HG03060 (cell line): ENCODE measurements around the gene STAT5B.

Experiments
- ATAC-seq: cut with Tn5 transposase; IDR thresholded peaks from one replicate; pipeline ENCODE4 v1.9.1; 2021; ENCODE audit warnings: low read depth, moderate number of reproducible peaks; ENCODE audit not compliant: unreplicated experiment

The STAT5B gene

DNA sequence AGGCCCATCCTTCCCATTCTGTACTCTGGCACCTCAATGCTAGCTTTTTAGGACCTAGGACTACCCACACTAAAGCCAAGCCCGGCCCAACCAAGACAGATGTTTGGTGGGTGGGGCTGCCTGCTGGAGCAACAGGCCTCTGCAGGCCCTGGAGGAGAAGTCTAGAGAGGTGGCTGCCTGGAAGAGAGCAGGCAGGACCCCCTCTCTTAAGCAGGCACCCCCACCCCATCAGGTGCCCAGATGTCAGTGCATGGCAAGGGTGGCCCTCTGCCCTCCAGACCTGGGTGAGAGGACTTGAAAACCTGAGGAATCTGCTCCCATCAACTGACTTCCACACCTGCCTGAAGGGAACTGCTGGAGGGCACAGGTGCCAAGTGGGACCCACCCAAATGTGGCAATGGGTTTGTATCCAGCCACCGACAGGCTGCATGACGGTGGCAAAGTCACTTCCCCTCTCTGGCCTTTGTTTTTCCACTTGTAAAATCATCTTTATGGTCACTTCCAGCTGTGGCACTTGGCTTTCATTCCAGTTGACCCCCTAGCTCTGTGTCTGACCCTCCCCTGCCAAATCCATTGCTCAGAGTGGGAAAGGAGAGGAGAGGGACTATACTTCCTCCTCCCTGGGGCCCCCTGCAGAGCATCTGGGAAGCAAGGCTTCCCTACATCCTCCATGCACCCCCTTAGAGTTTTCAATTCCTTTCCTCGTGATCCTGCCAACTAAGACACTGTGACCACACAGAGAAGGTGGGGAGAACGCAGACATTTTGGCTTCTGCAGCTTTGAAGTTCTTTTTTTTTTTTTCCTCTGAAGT lies 10.4 kb upstream of the STAT5B start:
- no peak for ATAC-seq

DNA sequence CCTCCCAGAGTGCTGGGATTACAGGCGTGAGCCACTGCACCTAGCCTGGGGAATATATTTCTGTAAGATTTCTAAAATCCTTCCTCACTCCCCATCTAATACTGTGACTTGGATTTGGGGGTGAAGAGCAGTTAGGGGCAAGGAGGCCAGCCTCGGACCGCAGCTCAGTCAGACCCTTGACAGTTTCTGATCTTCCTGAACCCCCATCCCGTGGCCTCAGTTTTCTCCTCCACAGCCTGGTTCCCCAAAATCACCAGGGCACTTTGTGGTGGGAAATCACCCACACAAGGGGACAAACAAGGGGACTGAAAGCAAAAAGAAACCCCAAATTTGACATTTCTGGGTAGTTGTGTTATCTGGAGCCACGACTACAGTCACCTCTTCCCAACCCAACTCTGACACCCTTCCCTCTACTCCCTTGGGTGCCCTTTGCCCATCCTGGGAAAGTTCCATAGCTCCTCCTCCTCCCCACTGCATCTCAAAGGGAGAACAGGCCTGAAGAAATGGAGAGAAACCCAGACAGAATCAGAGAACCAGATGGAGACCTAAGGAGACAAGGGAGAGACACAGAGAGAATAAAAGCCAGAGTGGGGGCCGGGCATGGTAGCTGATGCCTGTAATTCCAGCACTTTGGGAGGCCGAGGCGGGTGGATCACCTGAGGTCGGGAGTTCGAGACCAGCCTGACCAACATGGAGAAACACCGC lies 9.3 kb upstream of the STAT5B start:
- no peak for ATAC-seq

DNA sequence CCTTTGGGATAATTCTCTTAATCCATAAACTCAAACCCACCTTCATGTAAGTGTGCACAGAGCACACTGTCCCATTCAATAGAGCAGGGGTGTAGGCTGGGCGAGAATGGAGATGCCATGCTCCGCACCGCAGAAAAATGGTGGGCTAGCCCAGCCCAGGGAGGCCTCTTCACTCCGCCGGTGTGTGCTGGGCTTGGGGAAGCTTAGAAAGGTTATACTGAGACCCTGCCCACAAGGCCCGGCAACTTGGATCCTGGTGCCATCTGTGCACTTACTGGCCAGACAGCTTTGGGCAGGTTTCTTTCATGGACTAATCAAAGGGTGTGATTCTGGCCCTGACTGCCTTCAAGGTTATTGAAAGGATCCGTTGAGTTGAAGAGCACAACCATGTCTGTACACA lies 8.4 kb upstream of the STAT5B start:
- no peak for ATAC-seq

DNA sequence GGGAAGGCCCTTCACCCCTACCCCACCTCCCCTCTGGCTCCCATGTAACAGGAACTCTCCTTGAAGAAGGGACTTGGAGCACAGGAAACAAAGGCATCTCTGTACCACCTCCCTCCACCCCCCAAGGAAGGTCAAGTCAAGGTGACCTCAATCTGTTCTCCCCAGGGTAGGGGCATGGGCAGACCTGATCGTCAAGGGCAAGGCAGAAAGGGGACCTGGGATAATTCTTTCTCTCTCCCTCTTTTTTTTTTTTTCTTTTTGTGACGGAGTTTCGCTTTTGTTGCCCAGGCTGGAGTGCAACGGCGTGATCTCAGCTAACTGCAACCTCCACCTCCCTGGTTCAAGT lies 7.8 kb upstream of the STAT5B start:
- ATAC-seq: no peak

DNA sequence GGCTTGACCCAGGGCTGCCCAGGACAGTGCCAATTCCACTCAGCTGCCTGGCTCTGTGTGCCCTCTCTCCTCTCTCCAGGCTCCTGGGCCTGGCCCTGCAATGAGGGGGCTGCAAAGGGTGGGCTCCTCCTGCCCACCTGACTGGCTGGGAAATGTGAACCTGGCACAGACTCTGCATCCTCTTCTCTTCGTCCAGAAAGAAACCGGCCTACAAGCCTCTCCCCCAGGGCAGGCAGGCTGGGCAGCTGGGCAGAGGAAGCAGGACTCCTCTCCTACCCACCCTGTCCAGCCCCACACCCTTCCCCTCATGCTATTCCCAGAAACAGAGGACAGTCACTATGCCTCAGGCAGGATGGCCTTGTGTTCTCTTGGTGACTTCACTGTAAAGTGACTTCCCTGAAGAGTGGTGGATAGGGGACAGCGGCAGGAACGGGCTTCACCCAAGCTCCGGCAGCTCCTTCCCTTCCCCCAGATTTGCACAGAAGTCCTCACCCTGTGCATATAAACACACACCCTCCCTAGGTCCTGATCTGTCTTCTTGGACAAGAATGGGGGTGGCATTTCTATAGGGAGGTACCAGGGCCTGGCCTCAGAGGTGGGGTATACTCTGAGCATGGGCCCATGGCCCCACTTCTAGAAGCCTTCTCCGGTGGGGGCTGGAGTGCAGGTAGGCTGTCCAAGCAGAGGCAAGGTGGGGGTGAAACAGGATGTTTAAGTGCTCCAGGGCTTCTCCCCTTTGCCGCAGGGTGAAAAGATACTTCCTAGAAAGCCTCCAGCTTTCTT lies 7.2 kb upstream of the STAT5B start:
- ATAC-seq: no peak

DNA sequence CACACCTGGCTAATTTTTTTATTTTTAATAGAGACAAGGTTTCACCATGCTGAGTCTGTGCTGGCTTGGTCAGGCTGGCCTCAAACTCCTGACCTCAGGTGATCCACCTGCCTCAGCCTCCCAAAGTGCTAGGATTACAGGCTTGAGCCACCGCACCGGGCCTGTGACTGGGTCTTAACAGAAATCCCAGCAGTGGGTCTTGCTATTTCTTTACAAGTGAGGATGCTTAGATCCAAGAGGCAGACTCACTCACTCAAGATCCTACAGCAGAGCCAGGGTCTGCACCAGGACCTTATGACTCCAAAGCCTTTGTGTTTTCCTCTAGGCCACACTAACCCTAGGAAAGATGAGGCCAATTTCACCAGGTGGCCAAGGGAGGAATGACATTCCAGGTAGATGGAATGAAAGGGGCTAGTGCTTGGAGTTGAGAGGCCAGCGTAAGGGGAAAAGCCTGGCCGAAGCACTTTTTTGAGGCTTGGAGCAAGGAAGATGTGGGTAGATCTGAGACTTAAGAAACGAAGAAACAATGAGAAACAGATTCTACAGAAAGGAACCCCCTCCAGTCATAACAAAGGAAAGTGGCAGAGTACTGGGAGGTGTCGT lies 6.4 kb upstream of the STAT5B start:
- ATAC-seq: no peak

DNA sequence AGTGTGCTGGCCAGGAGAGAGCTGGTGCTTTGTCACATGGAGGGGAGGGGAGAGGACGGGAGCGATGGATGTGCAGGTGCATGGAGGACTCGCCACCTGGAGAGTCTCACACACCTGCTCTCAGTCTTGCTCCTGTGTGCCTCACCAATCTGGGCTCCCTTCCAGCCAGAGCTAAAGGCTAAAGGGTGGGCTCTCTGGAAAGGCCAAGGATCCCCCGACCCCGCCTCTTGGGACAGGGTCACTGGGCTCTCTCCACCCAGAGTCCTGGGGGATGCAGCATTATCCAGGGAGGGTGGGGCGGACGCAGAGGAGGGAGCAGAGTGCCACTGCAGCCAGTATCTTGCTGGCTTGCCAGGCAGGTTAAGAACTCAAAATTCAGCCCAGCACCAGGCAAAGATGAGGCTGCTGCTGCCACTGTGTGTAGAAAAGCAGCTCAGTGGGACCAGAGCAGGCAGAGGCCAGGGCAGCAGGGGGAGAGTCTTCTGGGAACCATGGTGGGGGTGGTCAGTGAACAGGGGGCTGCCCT lies 5.4 kb upstream of the STAT5B start:
- ATAC-seq: no peak

DNA sequence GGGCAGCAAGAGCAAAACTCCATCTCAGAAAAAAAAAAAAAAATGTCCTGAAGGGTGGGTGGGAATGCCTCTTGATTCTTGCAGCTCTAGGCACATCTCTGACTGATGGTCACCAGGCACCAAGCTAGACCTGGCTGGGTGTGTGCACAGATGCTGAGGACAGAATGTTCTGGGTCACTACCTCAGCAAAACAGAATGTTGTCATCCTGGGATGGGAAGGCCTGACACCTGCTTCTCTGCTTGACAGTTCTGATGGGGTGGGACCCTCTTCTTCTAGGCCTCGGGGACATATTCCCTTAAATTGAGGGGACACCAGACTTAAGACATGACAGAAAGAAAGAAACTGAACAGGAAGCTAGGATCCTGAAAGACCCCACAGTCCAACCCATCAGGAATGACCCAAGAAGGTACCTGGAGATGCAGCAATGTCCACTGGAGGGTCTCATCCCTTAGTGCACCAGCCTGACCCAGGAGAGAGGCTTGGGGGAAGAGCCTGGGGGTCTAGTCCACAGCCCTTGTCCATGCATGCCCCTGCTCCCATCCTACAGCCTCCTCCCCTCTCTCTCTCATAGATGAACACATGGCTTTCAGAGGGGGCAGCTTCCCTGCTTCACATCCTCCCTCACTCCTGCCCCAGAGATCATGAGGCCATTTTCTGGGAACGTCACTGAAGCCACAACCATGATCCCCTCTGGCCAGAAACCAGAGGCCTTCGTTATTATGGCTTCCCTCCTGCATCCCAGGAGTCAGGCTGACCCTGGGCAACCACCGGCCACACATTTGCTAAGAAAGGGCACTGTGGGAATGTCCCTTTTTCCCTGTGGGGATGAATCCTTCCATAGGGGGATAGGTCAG lies 3.8 kb upstream of the STAT5B start:
- ATAC-seq: no peak

DNA sequence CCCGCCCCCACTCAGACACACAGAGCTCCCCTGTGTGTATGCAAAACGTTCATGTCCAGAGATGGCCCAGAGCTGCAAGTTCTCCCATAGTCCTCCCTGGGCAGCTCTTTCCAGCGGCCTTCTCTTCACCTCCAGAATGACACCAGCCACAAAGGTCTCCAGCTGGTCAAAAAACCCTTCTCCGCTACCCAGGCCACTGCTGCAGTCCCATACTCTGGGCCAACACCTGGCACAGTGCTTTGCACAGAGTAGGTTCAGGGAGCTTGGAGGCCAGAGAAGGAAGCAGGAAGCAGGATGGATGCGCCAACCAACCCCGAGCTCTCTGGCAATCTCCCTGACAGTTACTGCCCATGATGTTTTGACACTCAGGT lies 1.1 kb upstream of the STAT5B start:
- no peak for ATAC-seq

DNA sequence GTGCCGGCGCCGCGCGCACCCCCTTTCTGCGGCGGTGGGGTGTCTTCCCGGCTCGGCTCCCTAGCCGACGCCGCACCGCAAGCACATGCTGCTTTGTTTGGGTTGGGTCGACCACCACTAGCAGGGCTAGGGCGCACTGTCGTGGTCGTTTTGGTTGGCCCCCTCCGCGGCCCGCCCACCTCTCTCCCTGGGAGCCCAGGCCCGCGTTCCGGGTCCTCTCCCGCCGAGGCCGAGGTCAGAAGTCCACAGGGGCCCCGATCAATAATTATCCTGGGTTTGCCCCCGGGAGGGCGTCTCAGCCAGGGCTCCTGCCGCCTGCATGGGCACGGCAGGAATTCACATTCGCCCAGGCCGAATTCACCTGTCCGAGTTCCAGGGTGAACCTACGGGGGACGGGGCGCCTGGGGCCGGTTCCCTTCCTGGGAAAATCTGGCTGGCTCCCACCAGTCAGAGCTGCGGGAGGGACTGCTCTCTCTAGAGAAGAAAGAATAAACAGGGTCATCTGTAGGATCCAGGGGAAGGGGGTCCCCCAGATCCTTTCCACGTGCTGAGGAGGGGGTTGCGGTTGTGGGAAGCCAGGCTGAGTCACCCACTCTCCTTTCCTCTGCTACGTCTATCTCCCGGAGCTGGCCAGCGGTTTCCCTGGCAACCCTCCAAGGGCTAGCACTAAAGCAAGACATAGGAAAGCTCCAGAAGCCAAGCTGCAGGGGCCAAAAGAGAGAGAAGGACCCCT lies 584 bp upstream of the STAT5B start:
- no peak for ATAC-seq

DNA sequence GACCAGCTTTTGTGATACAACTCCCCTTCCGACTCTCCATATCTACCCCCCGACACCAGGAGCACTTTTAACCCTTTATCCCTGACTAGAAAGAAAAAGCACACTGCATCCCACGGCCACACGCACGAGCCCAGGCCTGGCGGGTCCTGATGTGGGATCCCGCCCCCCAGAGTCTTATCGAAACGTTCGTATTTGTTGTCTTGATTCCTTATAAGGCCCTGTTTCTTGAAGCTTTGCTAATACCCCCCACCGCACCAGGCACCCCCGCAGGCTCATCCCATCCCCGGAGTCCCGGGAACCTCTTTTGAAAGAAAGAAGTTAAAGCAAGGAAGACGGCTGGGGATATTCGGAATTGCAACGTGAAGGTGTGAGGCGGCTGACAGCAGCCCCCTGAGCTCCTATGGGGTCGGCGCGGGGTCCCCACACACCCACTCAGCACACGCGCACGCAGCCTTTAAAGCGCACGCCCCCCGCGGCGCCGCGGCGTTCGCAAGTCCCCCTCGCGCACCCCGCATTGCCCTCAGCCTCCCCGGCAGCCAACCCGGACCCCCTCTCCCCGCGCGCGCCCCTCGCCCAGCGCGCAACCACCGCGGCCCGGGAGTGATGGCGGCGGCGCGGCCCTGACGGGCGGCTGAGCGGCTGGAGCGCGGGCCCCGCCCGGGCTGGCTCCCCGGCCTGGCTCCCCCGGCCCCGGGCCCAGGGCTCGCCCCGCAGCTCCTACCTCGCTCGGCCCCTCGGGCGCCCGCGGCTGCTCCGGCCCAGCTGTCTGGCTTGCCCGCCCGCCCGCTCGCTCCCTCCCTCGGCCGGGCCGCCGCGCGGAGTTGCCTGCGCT lies 448 bp downstream of the STAT5B start:
- ATAC-seq: no peak

DNA sequence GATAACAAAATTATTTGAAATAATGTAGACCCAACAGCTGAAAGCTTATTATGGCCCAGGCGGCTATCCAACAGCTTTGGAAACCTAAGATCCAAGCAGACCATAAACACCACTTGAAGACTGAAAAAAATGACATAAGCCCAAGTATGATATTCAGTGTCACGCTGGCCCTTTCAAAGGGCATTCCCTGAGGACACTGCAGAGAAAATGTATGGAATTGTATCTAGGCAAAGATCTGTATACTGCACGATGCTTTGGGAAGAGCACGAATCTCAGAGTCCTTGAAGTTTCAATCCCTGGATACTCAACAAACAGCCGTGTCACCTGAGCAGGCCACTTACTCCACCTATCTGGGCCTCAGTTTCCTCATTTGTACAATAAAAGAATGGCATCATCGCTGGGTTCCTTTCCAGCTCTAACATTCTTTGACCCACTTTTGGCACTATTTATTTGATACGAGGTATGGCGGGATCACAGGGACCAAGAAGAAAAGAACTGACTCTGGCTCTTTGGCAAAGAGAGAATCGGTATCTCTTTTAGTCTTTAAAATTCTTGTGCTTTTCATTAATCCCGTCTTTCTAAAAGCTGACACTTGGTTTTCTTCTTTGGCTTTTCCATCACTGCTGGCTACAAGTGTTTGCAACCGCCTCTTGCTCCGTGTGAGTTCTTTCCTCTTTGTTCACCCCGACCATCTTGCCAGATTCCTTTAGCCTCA lies 1.2 kb downstream of the STAT5B start:
- no peak for ATAC-seq

DNA sequence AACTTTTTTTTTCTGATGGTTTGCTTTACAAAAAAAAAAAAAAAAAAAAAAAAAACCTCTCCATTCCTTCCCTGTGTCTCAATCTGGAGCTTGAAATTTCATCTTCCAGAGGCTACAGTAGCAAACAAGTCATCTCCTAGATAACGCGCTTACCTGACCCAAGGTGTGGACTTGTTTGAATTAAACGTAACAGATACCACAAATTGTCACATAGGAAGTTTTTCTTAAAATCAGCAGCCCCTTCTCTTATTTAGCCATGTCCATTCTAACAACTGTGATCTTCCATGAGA lies 2.0 kb downstream of the STAT5B start:
- ATAC-seq: no peak

DNA sequence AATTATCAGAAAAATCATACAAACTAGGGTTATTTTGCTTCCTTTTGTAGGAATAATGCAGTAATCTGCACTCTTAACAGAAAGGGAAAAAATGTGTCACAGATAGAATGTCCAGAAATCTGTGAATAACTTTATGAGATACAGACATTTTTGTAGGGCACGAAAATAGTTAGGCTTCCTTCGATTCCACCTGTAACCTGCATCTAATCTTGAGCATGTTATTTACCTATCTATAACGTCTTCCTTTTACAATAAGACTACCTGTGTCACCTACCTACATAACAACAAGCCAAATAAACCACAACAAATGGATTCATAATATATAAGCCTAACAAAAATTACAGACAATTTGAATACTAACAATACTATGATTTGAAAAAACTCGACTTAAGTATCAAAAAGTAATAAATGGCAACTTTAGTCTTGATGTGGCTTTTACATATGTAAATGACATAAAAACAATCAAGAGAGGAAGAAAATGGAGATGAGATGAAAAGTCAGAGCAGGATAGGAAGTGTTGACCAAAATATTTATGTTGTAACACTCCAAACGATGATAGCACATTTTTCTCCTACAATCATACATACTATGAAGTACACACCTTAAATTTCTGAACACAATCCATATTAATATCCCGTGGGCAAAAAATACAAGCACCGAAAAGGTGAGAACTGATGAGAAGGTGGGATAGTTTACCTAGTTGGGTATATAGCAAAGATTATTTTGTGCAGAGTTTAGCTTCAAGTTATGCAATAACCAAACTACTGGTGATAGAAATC lies 2.5 kb downstream of the STAT5B start:
- ATAC-seq: no peak

DNA sequence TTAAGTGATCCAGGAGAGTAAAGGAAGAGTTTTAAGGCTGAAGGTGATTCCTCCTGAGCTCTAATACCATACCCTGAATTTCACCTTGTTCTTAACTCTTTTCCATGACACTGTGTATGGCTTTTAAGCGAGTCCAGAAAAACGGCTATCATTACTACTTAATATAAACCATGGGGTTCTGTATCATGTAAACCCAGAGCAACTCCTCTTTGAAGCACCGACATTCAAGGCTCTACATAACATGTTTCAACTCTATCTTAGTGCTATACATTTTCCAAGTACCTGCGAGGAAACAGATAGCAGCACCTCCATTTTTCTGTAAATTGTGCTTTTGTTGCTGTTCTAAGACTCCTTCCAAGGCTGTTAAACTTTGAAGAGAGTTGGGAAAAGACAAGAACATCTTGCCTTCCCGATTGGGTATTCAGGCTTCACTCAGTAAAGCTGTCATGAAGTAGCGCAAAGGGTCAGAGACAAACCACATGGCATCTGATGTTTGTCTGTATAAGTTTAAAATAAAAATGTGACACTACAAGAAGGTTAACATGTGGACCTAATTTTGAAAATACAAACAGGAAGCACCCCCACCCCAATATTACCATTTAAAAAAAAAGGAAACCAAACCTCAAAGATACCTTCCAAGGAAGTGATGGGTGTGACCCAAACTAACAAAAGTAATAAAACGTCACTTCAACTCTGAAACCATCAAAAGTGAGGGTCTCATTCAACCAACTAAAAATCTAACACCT lies 3.9 kb downstream of the STAT5B start:
- no peak for ATAC-seq

DNA sequence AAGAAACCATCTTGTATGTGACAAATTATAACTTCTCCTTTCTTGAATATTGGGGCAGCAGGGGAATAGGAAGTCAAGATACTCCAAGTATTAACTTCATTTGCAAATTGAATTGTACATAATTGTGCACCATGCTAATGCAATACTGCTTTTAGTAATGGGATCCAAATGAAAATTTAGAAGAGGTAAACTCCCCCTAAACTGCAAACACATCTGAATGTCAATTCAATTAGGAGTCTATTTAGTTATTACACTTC lies 4.5 kb downstream of the STAT5B start:
- no peak for ATAC-seq
